Parathyroid adenoma (tissue), 2 donors: Measurements from ENCODE around the gene TMEFF1.

ENCODE experiments used
- H2AFZ ChIP-seq: fragments of 300-600 bp; sonication (generic); one replicate; pipeline ENCODE4 v1.7.0; 2017; ENCODE audit warnings: antibody characterized with exemption, mild to moderate bottlenecking
- H3K27ac ChIP-seq: fragments of 300-600 bp; sonication (generic); one replicate; pipeline ENCODE4 v1.7.0; 2017
- H3K27me3 ChIP-seq: fragments of 300-600 bp; sonication (generic); one replicate; pipeline ENCODE4 v1.7.0; 2017; ENCODE audit warnings: low read length; ENCODE audit not compliant: control insufficient read depth, insufficient read depth
- H3K36me3 ChIP-seq: fragments of 300-600 bp; sonication (generic); one replicate; pipeline ENCODE4 v1.7.0; 2017; ENCODE audit warnings: low read length; ENCODE audit not compliant: control insufficient read depth, insufficient read depth
- H3K4me1 ChIP-seq: fragments of 300-600 bp; sonication (generic); one replicate; pipeline ENCODE4 v1.7.0; 2017; ENCODE audit warnings: control low read depth
- H3K4me2 ChIP-seq: fragments of 300-600 bp; sonication (generic); one replicate; pipeline ENCODE4 v1.7.0; 2017; ENCODE audit warnings: low read length
- H3K4me3 ChIP-seq: fragments of 300-600 bp; sonication (generic); one replicate; pipeline ENCODE4 v1.7.0; 2017; ENCODE audit warnings: low read depth, low read length
- H3K79me2 ChIP-seq: fragments of 300-600 bp; sonication (generic); one replicate; pipeline ENCODE4 v1.7.0; 2017; ENCODE audit warnings: control low read depth
- H3K9ac ChIP-seq: fragments of 300-600 bp; sonication (generic); one replicate; pipeline ENCODE4 v1.7.0; 2017; ENCODE audit warnings: mild to moderate bottlenecking
- H3K9me3 ChIP-seq: fragments of 300-600 bp; sonication (generic); one replicate; pipeline ENCODE4 v1.7.0; 2017; ENCODE audit warnings: low read length; ENCODE audit not compliant: control insufficient read depth
- CTCF ChIP-seq: fragments of 300-600 bp; sonication (generic); IDR thresholded peaks from one replicate; pipeline ENCODE4 v1.7.0; 2017; ENCODE audit warnings: antibody characterized with exemption, mild to moderate bottlenecking
- donor health status: primary hyperparathyroidism.

The TMEFF1 gene

GRCh38 chr9:100580257-100580656 lies 107.3 kb downstream of the TMEFF1 start:
- peaks cover under 1% of the 10 kb centered on the region for H3K4me1 ChIP-seq
- H3K36me3 ChIP-seq: no peaks in the 10 kb centered on the region
- no peaks in the 10 kb centered on the region for H3K27me3 ChIP-seq
- H2AFZ ChIP-seq: no peak overlapping the region
- no peaks in the 10 kb centered on the region for H3K9me3 ChIP-seq
- H3K4me3 ChIP-seq: no peak overlapping the region
- H3K27ac ChIP-seq: no peak overlapping the region
- H3K4me2 ChIP-seq: no peak overlapping the region
- no peaks in the 10 kb centered on the region for H3K79me2 ChIP-seq
- no peak overlapping the region for H3K9ac ChIP-seq
- TF ChIP-seq CTCF: no peak

- H3K4me3 ChIP-seq: no peak overlapping the region
- no peak overlapping the region for H3K27ac ChIP-seq
Observed at GRCh38 chr9:100581081-100581480, 108.1 kb downstream of the TMEFF1 start.

GRCh38 chr9:100581661-100582060 lies 108.7 kb downstream of the TMEFF1 start:
- TF ChIP-seq CTCF: no peak
- Histone ChIP-seq H3K36me3 (no peaks in the 10 kb centered on the region), H3K9me3 (no peaks in the 10 kb centered on the region), H3K27me3 (no peaks in the 10 kb centered on the region), H3K27ac (no peak overlapping the region), H2AFZ (no peak overlapping the region), H3K4me2 (no peak overlapping the region), H3K4me1 (peaks cover 5% of the 10 kb centered on the region), H3K4me3 (no peak overlapping the region), H3K9ac (no peak overlapping the region), H3K79me2 (no peaks in the 10 kb centered on the region)

More at GRCh38 chr9:100581081-100581480, 108.1 kb downstream of the TMEFF1 start:
- H3K9me3 ChIP-seq: no peaks in the 10 kb centered on the region
- no peaks in the 10 kb centered on the region for H3K36me3 ChIP-seq
- H3K27me3 ChIP-seq: no peaks in the 10 kb centered on the region
- H3K4me2 ChIP-seq: no peak overlapping the region
- no peak overlapping the region for H3K9ac ChIP-seq
- peaks cover 5% of the 10 kb centered on the region for H3K4me1 ChIP-seq
- H3K79me2 ChIP-seq: no peaks in the 10 kb centered on the region
- H2AFZ ChIP-seq: no peak overlapping the region
- no peak for TF ChIP-seq CTCF

GRCh38 chr9:100583014-100583802 lies 110.3 kb downstream of the TMEFF1 start:
- no peak for TF ChIP-seq CTCF
- Histone ChIP-seq H3K4me2 (no peak overlapping the region), H3K9ac (no peak overlapping the region), H3K9me3 (no peaks in the 10 kb centered on the region), H3K36me3 (no peaks in the 10 kb centered on the region), H3K79me2 (no peaks in the 10 kb centered on the region), H3K27ac (no peak overlapping the region), H2AFZ (no peak overlapping the region), H3K4me1 (peaks cover 5% of the 10 kb centered on the region), H3K4me3 (no peak overlapping the region), H3K27me3 (no peaks in the 10 kb centered on the region)

- H3K4me2 ChIP-seq: no peak overlapping the region
- H3K27me3 ChIP-seq: no peaks in the 10 kb centered on the region
- no peak for TF ChIP-seq CTCF
- no peak overlapping the region for H3K27ac ChIP-seq
- no peaks in the 10 kb centered on the region for H3K9me3 ChIP-seq
- H3K36me3 ChIP-seq: no peaks in the 10 kb centered on the region
- H3K4me1 ChIP-seq: peaks cover 5% of the 10 kb centered on the region
- no peaks in the 10 kb centered on the region for H3K79me2 ChIP-seq
- no peak overlapping the region for H2AFZ ChIP-seq
- H3K9ac ChIP-seq: no peak overlapping the region
- no peak overlapping the region for H3K4me3 ChIP-seq
Observed at GRCh38 chr9:100584951-100585350, 112.0 kb downstream of the TMEFF1 start.
